Stimulated activated CD4-positive, alpha-beta T cell treated with anti-CD3 and anti-CD28 coated beads, Interleukin-2, amount 100 ng/mL, for 24 hours (primary cell): ENCODE data around the gene ACBD6.
"Not testable (repeated sequence)": the region's sequence is repeated elsewhere in the genome, so short reads cannot be mapped to it uniquely, and the experiment has no call there.

ENCODE experiments used
- DNase-seq, 2 donors: peaks; one replicate each; pipeline ENCODE4 v3.0.0-alpha.2; 2020

ACBD6 gene, protein sequence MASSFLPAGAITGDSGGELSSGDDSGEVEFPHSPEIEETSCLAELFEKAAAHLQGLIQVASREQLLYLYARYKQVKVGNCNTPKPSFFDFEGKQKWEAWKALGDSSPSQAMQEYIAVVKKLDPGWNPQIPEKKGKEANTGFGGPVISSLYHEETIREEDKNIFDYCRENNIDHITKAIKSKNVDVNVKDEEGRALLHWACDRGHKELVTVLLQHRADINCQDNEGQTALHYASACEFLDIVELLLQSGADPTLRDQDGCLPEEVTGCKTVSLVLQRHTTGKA

DNA sequence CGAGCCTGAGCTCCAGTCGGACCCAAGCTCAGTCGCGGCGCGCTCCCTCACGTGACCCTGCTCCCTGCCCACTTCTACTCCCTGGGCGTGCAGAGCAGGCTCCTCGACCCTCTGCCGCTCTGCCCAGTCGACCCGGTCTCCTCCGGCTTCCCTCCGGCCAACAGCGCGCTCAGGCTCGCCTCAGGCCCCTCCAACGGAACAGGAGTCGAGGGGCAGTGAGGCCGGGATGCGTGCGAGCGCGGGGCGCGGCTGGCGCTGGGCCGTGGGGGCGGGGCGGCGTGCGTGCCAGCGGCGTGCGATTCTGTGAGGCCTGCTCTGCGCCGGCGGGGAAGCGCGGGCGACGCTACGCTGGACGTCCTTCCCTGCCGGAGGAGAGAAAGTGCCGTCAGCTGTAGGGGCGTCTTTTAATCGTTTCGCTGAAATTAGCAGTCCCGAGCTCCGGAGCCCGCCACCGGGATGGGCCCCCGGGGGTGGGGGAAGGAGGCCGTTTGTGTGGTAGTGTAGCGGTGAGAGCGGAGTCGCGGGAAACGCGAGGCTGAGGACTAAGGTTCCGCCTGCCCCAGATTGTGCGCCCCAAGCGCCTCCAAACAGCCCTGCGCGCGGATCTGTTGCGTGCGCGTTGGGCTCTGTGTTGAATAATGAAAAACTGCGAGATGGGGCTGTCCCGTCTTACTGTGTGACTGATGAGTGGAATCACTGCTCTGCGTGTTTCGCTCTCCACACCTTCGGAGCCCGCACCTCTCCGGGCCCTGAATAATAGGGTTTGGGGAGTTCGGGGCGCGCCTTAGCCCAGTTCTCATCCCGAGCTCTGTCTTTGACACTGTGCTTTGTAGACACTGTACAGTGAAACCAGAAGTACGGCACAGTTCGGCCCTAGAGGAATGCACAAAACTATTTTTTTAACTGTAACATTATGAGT, at the start of gene ACBD6:
Gene ACBD6 (minus strand): TSS at position 217 of the 919 bp plus-strand sequence. CDS start 311 bp downstream, outside the sequence.
- peak; percentile 88 to 89 for DNase-seq

DNA sequence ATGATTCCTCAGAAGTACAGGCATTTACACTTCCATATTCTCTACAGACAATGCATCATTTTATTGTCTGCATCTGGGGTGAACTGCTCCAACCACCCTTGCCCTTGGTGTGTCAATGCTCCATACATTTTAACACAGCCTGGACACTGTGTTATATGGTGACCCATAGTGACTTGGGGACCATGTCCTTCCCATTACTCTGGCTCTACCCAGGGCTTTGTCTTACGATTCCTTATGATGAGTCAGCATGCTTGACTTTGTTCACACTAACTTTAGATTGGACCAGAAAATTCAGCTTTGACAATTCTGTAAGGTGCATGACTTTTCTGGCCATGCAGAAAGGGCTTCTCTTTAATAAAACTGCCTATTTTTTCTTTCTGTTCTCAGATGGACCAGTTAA, 49.6 kb upstream of the ACBD6 start:
- no peak for DNase-seq

DNA sequence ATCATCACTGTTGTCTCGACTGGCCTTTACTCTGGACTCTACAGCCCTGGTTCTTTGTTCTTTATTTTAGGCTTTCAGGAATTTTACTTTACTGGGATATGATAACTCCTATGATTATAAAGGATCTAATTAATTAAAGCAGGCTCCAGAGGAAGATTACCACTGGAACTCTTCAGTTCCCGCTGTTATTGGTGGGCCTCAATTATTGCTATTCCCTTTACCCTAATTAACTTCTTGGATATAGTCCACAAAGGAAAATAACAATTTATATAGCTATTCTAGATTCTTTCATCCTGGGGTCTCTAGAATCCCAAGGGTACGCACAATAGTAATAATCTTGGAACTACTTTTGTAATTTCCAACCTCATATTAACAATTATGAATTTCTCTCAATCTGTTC, 47.9 kb upstream of the ACBD6 start:
- no peak for DNase-seq

DNA sequence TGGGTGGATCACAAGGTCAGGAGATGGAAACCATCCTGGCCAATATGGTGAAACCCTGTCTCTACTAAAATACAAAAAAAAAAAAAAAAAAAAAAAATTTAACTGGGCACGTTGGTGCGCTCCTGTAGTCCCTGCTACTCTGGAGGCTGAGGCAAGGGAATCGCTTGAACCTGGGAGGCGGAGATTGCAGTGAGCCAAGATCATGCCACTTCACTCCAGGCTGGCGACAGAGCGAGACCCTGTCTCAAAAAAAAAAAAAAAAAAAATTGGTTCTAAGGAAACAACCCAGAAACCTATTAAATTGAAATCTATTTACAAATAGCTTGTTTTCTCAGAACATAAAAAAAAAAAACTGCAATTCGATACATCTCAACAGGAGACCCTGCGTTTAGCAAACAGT, 47.4 kb upstream of the ACBD6 start:
- DNase-seq = not testable (repeated sequence)

DNA sequence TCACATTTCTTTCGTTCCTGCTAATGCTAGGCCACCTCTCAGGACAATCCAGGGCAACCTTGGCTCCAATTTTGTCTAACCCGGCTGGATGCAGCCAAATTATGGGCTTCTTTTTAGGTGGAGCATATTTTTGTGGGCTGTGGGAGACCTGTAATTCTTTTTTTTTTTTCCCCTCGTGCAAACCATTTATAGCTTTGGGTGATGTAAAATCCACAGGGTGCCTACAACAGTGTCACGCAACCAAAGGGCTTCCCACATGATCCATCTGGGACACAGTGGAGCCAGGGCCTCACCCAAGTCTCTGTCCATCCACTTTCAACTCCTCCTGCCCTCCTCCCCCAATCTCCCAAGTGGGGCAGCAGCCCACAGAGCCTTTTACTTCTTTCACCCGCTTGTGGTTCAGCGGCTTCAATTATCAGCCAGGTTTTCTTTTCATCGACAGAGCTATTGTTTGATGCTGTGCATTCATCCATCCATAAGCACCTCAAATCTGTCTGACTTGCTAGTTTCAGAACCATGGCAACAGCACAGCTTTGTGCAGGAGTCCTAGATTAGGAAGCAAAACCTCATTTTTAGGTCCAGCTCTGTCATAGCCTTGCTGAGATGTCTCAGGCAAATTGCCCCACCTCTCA, 46.4 kb upstream of the ACBD6 start:
- no peak for DNase-seq

DNA sequence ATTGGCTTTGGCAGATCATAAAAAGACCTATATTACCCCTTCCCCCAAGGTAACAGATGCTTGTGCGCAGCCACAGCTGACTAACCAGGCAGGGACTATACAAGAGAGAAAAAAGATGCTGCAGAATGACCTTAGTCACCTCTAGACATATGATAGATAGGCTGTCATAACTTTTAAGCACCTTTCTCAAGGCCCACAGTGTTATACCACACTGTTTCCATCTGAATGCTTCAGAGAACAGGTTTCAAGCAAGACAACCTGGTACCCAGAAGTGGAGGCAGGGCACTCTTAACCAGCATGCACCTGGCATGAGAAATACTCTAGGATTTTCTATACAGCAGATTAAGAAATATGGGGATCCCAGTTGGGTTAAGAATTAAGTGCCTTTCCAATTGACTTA, 43.6 kb upstream of the ACBD6 start:
- DNase-seq = no peak

DNA sequence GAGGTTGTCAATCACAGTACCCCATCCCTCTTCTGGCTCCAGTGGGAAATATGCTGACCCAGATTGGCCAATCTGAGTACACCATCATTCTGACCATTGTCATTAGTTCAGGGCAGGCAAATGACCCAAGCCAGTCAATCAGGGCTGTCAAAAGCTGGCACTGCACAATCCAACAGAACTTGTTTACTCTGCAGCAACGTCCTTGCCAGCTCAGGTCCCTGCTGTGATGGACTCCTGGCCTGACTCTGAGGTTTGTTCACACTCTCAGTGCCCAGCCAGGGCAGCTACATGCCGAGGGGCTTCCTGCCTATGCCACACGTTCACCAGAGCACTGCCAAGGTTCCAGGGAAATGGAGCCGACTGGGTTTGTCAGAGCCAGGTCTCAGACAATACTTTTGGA, 41.7 kb upstream of the ACBD6 start:
- no peak for DNase-seq

DNA sequence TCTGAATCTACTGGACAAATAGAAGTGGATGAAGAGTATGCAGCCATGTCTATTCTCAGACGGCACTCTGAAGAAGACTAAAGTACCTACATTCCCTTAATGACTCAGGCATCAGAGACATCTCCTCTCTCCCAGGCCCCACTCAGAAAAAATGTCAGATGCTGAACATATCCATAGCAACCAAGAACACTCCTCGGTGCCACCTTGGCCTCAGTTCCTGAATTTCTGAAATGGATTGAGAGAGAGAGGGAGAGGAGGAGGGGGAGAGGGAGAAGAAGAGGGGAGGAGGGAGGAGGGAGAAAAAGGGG, 40.4 kb upstream of the ACBD6 start:
- no peak for DNase-seq

DNA sequence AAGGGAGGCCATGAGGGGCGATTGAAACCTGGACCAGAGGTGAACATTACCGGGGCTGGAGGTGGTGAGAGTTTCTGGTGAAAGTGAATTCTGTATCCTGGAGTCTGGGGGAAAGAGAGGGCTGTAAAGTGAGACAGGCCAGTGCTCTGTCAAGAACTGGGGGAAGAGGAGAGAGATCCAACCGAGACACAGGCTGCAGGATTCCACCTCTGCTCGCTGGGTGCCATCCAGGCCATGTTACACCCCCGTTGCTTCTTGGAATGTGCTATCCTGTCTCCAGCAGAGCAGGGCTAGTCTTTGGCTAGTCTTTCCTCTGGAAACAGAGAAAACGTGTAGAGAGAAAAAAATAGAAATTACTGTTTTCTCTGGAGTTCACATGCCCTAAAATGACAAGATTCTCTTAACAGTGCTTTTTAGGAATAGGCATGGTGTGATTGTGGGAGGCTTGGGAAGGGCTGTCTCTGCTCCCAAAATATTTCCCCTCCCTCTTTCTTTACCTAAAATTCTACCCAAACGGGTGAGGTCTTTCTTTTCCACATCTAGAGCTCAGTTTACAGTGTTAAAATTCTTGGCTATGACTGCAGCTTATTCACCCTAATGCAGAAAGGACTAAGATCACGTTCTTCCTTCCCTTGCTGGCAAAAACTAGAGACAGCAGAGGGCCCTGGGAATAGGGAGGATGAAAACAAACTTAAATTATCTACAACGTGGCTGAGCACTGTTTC, 39.9 kb upstream of the ACBD6 start:
- no peak for DNase-seq

DNA sequence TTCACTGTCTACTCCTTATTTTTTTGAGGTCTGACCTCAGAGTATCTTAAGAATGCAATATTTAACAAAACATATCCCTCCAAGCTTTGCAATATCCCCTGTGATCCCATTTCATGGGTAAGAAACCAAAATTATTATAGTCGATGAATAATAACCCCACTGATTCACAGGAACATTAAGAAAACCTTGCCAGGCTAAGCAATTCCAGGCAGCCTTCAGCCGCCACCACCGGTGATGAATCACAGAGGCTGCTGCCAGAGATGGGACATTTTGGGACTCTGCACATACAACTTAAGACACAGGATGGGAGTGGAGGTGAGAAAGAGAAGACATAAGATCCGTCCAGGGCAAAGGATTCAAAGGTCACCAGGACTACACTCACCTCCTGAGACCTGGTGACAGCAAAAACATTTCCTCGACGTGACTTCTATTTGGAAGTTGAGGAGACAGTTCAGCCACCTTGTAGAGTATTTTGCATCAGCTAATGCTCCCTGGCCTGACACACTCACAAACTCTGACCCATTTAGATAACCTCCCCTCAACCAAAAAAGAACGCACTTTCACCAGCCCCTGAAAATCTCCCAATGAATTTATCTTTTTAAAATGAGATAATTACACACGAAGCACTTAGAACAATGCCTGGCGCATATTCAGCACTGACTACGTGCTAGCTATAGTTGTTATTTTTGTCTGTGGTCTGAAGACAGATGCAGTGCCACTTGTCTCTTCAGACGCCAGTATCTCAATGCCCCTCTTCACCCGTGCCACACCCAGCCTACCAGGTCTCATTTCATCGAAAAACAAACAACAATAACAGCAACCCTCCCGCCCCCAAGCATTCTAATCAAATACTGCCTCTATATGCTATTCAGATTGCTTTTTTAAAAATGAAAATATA, 38.6 kb upstream of the ACBD6 start:
- no peak for DNase-seq

DNA sequence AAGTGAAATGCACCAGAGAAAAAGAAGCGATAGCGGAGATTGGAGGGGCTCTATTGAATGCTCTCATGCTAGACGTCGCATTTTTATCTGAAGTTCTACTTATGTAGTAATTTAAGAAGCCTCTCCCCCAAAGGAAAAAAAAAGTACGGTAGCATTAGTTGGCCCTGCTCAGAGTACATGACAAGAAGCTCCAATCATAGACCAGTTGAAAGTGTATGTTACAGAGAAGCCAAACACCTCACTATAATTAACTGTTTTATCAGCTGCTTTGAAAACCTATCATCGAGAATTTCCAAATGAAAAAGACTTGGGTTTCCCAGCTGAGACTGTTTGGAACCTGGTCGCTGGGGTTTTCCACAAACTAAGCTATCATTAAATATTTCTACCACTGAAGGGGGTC, 36.8 kb upstream of the ACBD6 start:
- DNase-seq = no peak

DNA sequence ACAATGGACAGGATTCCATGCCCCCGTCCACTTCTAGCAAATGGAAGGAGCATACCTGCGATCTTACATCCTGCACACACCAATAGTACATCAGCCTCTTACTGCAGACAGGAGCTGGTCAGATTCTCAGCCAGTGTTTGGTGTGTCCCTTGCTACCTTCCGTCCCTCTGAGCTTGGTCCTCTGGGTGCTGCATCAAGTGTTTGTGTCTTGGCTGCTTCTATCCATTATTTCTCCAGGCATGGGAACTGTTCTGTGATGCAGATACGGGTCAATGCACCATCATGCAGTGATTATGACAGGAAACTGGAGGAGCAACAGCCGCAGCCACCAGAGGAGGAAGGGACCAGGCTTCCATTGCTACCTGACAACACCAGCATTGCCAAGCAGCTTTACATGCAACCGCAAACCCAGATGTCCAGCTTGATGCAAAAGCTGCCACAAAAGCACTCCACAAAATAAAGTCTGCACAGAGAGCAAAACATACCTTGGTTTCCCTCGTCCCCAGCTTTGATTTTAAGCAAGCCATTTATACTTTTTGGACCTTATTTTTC, 34.5 kb upstream of the ACBD6 start:
- no peak for DNase-seq

DNA sequence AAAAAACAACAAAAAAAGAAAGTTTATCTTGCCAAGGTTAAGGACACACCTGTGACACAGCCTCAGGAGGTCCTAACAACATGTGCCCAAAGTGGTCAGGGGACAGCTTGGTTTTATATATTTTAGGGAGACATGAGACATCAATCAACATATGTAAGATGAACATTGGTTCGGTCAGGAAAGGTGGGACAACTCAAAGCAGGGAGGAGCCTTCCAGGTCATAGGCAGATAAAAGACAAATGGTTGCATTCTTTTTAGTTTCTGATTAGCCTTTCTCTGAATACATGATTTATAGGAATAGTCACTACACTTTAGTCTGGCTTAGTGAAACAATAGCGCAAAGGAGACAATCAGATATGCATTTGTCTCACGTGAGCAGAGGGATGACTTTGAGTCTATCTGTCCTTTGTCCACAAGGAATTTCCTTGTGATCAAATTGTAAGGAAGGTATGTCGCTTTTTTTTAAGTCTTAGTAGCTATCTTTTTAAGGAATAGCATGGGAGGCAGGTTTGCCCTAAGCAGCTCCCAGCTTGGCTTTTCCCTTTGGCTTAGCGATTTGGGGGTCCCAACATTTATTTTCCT, 33.1 kb upstream of the ACBD6 start:
- DNase-seq = no peak

DNA sequence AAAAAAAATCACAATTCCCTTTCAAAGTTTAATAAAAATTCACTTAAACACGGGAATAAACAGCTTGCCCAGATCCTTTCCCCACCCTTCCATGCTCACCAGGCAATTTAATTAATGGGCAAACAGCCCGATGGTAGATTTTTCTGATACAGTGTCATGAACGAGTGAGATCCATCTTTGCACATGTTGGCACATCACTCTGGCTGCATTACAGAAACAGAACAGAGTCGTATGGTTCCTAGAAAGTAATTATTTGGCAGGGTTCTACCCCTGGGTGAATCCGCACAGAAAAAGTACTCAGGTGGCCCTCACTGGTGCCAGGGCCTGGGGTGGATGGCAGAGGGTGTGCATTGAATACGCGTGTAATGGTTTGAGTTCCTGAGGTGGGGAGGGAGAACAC, 31.8 kb upstream of the ACBD6 start:
- DNase-seq = no peak

DNA sequence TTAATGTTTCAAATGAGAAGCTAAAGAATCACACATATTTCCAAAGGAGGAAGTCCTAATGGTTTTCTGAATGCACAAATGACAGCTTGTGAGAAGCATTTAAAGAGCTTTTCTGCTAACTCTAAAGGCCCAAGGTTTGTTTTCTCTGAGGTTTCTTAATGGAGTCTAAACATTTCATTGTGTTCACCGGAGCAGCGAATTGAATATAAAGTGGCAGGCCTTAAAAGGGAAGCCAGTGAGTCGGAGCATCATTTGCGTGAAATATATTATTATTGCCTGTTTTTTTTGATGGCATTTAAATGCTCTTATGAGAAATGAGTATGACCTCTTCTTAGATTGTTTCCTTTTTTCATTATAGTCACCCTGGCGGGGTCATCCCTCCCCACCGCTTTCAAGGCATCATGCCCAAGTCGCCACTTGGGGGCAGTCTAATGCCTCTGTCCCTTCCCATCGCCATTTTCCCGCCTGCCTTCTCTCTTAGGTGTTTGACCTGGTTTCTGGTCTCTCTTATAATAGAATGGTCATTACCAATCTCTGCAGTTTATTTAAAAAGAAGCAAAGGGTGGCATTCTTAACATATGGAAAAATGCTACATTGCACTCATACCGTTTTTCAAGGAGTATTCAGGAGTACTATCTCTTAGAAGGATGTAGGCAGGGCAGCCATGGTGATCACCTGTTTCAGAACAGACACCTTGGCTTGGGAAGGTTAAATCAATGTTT, 31.1 kb upstream of the ACBD6 start:
- peak; percentile 75 for DNase-seq

DNA sequence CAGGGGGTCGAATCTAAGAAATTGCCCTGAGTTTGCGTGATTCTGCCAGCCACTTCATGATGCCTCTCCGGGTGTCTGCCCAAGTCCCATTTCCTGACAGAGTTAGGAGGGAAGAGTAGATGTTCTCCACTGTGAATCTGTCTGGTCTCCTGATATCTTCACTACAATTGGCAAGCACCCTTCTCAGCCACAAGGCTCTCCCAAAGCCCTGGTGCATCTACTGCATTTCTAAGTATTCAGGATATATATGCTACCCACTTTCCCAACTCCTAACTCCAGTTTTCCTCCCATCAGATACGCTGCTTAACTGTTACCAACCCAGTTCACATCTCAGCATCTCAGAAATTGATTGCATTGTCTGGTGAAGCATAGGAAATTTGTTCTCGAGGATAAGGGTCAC, 30.5 kb upstream of the ACBD6 start:
- no peak for DNase-seq

DNA sequence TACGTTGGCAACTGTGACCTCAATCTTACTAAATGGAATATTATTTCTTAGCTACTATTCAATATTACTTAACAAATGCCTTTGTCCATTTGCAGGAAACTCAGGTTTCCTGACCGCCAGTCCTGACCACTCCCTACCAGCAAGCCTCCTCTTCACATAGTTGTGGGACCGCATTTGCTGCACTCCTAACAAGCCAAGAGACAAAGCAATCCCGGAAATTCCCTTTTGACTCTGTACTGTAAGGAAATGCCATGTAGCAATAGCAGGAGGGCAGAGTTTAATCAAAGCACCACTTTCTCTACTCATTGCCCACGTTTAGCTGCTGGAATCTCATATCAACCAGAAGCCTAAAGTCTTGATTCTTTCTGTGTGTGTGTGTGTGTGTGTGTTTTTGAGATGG, 28.1 kb upstream of the ACBD6 start:
- DNase-seq = no peak

DNA sequence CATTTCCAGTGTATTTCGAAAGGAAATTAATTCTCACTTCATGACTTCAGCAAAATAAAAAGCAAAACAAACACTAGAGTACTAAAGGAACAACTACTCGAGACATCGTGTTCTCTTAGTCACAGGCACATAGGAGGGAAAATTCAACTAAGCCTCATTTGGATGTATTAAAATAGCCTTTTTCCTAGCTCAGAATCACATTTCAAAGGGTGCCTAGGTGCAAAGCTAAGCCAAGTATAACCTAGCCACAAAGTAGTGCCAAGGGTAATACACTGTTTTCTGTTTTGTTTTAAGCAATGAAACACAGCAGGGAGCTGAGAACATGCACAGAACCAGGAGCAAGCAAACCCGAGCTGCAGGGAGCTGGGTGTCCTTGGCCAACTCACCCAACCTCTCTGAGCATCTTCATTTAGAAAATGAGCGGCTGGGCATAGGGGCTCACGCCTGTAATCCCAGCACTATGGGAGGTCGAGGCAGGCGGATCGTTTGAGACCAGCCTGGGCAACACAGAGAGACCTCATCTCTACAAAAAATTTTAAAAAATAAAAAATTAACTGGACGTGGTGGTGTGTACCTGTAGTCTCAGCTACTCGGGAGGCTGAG, 26.6 kb upstream of the ACBD6 start:
- DNase-seq = no peak

DNA sequence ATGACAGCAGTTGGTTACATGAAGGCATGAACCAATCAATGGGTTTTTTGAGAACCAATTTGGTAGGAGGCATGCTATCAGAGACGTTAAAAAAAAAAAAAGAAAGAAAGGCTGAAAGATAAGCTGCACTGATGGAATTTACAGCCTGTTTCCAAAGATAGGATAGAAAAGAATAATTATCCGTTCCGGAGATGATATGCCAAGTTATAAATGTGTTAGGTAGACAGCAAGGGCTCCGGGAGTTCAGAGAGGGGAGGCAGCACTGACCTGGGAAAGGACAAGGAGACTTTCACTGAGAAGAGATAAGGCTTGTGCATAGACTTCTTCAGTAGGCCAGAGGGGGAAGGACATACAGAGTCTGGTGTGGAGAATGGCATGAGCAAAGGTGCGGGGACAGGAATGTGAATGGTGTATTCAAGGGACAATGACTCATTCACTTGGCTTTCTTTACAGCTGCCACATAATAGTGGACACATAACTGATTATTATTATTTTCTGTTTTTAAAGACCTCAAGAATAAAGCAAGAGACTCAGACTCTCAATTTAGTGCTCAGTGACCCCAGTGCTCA, 24.8 kb upstream of the ACBD6 start:
- no peak for DNase-seq

DNA sequence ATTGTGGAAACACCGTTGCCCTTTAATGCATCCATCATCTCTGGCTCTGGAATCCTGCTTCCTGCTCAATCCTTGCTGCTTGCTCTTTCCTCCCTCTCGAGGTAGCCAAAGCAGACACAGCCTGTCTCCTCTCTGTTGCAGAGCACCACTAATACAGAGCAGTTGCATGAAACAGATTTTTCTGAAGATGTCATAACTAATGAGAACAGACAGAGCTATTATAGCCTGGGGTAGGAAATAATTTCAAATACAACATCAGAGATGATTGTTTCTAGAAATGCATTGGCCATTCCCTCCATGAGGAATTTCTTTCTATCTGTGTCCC, 23.3 kb upstream of the ACBD6 start:
- no peak for DNase-seq
